OCI-LY1 (cell line): ENCODE results near the gene AREG.

Experiments used
- EZH2 ChIP-seq: fragments of 200-600 bp; sonication (generic), shearing (Covaris generic); IDR thresholded peaks from 2 replicates; pipeline ENCODE4 v1.8.0; 2017; ENCODE audit warnings: borderline replicate concordance, mixed run types, mild to moderate bottlenecking, antibody characterized with exemption, low read length, moderate library complexity, mixed read lengths
- TF ChIP-seq, protein P1 (sequence below): fragments of 200-600 bp; sonication (generic), shearing (Covaris generic); IDR thresholded peaks from 2 replicates; pipeline ENCODE4 v1.5.1; 2017; ENCODE audit warnings: mild to moderate bottlenecking, antibody characterized with exemption, low read length, moderate library complexity, mixed read lengths

- TF ChIP-seq, protein P1, sequence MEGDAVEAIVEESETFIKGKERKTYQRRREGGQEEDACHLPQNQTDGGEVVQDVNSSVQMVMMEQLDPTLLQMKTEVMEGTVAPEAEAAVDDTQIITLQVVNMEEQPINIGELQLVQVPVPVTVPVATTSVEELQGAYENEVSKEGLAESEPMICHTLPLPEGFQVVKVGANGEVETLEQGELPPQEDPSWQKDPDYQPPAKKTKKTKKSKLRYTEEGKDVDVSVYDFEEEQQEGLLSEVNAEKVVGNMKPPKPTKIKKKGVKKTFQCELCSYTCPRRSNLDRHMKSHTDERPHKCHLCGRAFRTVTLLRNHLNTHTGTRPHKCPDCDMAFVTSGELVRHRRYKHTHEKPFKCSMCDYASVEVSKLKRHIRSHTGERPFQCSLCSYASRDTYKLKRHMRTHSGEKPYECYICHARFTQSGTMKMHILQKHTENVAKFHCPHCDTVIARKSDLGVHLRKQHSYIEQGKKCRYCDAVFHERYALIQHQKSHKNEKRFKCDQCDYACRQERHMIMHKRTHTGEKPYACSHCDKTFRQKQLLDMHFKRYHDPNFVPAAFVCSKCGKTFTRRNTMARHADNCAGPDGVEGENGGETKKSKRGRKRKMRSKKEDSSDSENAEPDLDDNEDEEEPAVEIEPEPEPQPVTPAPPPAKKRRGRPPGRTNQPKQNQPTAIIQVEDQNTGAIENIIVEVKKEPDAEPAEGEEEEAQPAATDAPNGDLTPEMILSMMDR = no peak
- no peak for TF ChIP-seq EZH2
These were observed 26.3 kb downstream of the AREG start for GRCh38 chr4:74471264-74471663.
